Stimulated activated CD4-positive, alpha-beta T cell treated with anti-CD3 and anti-CD28 coated beads, Interleukin-1b, Interleukin-23, amount 100 ng/mL, for 48 hours (primary cell): ENCODE measurements around the gene PPP1R26.
"Not testable (repeated sequence)": the region's sequence is repeated elsewhere in the genome, so short reads cannot be mapped to it uniquely, and the experiment has no call there.

Experiments
- DNase-seq: peaks from one replicate; pipeline ENCODE4 v3.0.0-alpha.2; 2020

The PPP1R26 gene

GRCh38 chr9:135506327-135507103 is 26.9 kb downstream of the PPP1R26 start:
- DNase-seq = no peak

GRCh38 chr9:135507104-135508035 is 27.8 kb downstream of the PPP1R26 start:
- no peak for DNase-seq

DNA sequence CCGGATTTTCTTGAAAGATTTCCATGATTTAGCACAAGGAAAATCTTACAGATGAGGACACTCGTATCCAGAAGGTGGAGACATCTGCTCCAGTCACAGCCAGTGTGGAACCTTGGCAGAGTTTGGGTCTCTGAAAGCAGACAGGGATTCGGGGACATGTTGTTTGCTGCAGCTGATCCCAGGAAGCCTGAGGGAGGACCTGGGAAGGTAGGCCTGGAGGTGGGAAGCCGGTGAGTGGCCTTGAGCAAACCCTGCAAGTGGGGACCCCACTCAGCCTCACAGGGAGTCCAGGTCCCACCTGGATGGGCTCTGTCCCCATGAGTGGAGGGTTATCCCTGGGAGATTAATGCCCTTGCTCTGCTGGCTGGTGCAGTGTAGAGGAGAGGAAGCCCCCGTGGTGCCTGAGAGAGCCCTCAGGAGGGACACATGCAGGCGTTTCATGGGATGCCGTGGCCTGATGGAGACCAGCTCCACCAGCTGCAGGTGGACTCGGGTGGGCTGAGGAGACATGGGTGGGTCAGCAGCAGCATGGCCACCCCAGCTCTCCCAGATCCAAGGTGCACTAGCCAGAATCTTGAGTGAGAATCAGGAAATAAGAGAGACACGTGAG is 28.7 kb downstream of the PPP1R26 start:
- no peak for DNase-seq

DNA sequence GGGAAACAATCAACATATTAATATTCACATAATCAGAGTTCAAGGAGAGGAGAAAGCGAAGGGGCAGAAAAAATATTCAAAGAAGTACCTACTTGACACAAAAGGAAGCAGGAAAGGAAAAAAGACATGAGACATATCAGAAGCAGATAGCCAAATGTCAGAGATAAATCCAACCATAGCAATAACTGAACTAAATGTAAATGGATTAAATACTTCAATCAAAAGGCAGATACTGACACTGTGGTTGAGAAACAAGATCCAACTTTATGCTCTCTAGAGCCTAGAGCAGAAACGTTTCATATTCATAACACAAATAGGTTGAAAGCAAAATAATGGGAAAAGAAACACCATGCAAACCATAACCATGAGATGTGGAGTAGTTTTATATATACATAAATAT is 29.9 kb downstream of the PPP1R26 start:
- DNase-seq = no peak

GRCh38 chr9:135512241-135512603 is 32.6 kb downstream of the PPP1R26 start:
- DNase-seq = no peak

DNA sequence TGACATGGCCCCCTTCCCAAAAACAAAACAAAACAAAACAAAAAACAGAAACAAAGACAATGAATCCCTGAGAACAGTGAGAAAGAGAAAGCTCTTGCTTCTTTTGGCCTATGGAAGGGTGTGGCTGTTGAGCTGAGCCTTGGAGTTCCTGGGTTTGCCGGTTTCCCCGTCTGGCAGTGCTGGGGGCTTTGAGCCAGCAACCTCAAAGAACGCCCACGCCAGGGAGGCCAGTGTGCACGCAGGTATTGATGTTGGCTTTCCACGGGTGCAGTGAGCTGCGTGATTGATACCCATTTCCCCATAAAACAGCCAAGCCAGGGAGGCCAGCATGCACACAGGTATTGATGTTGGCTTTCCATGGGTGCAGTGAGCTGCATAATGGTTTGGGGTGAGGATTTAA is 33.3 kb downstream of the PPP1R26 start:
- DNase-seq = no peak

DNA sequence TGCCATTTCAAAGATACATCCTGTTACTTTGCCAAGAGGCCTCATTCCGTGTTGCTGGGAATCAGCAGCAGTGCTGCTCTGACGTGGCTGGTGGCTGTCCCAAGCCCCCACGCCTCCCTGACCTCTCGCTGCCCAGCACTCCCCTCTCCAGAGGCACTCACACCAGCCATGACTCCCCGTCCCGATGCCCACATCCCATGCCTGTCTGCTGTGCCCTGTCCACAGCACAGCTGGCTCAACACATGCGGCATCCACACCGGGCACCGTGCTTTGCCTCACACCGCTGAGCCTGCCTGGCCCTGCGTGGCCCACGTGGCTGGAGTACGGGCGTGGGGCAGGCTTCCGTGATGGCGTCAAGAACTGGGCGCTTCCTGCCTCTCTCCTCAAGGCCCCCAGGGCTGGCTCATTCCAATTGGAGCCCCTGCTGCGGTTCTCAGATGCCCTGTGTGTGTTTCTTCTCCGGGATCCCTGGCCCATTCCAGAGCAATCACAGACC is 33.8 kb downstream of the PPP1R26 start:
- DNase-seq = no peak

- not testable (repeated sequence) for DNase-seq
These were observed 34.3 kb downstream of the PPP1R26 start for GRCh38 chr9:135513906-135514305.

DNA sequence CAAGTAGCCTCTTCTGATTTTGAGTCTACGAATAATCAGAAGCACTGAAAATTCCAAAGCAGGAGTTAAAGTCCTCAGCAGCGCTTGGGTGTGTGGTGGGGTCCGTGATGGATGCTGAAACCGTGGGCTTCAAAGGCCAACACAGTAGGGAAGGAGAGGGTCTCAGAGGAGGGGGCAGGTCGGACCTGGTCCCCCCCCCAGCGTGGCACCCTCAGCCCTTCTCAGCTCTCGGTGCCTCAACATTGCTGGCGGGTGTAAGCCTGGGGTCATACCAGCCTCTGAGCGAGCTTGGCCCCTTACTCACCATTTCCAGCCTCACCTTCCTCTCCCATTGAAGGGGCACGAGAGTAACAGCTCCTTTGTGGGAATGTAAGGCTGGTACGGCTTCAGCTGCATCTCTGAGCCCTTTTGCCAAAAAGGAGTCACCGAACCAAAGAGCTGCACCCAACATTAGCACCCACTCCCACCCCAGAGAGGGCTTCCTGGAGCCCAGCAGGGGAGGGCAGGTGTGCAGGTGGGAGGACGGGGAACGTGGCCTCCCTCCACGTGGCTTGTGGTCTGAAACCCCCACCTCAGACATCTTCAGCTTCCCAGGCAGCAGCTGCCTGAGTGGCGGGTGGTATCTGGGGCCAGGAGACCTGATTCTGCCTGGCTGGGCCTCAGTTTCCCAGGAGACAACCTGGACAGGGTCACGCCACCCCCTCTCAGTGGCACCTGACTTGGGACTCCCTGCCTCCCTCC is 34.9 kb downstream of the PPP1R26 start:
- DNase-seq = no peak

DNA sequence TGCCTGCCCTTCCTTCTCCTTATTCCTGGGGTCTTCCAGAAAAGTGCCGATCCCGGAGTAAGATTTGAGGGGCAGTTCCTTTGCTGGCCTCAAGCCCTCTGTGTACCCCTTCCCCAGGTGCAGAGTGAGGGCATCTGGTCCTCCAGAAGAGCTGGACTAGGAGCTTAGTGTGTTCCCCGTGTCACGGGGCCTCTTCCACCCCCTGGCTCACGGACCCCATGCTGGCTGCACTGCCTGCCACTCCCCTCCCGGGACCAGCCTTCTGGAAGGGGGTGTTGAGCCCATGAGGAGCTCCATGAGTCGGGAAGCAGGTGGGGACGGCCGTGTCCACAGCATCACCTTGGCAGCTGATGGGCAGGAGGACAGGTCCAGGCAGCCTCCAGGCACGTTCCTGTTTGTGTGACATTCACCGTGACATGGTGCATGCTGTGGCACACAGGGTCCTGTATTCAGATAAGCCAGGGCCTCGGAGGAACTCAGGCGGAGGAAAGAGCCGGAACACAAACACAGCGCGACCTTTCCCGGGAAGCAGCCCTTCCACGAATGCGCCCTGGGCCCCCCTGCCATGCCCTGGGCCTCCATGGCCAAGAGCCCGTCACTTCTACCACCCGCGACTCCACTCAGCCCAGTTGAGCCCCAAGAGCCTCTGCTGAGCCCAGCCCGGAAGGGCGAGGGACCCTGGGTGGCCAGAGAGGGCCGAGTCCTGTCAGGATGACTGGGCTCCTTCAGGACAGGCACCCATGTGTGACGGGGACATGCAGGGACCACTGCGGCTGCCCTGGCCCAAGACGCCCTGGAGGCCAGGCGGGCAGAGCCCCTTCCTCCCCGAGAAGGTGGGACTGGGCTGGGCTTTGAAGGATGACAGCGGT is 35.7 kb downstream of the PPP1R26 start:
- no peak for DNase-seq

GRCh38 chr9:135516132-135516860 is 36.7 kb downstream of the PPP1R26 start:
- DNase-seq = no peak

DNA sequence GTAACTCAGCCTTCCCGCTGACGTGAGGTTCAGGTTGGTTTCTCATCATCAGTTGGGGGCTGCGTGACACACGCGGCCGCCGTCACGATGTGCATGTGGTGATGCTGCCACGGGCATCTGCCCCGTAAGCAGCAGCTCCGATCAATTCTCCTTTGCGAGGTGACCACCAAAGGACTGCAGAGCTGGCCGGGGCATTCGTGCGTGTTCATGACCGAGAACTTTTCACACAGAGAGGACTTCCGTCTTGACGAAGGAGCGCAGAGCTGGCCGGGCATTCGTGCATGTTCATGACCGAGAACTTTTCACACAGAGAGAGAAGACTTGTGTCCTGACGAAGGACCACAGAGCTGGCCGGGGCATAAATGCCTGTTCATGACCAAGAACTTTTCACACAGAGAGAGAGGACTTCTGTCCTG is 37.8 kb downstream of the PPP1R26 start:
- DNase-seq = no peak

DNA sequence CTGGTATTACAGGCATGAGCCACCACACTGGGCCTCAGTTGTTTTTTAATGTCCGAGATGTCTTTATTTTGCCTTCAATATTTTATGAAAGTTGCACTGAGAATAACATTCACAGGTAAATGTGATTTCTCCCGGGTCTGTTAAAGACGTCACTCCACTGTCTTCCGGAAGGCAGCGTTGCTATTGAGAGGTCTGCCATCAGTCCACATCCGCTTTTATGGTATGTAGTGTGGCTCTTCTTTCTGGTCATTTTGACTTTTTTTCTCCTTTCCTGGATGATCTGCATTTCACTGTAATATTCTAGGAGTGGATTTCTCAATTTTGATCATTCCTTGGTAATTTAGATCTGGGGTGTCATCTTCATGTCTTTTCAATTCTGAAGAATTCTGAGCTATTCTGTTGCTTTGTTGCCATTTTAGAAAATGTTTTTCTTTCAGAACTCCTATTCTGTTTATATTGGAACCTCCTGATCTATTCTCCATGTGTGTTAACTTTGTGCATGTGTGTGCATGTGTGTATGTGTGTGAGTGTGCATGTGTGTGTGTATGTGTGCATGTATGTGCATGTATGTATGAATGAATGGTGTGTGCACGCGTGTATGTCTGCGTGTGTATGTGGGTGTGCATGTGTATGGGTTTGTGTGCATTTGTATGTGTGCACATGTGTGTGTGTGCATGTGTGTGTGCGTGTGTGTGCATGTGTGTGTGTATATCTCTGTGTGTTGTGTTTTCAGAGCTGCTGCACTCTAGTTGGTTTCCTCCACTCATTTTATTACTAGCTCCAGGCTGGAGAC is 39.8 kb downstream of the PPP1R26 start:
- no peak for DNase-seq

- DNase-seq = no peak
These were observed 41.5 kb downstream of the PPP1R26 start, which contains the start of gene LCN1 for GRCh38 chr9:135520916-135521607. Gene LCN1 (plus strand): TSS chr9:135521440. CDS start chr9:135521498, 58 bp downstream.

GRCh38 chr9:135521608-135522095 is 42.1 kb downstream of the PPP1R26 start:
- DNase-seq = no peak

- DNase-seq = no peak
These were observed 42.7 kb downstream of the PPP1R26 start for GRCh38 chr9:135522137-135522877.

- no peak for DNase-seq
These were observed 43.3 kb downstream of the PPP1R26 start for GRCh38 chr9:135522931-135523330.

- no peak for DNase-seq
These were observed 44.0 kb downstream of the PPP1R26 start for GRCh38 chr9:135523521-135524129.
